Transverse colon (tissue), 4 donors: ENCODE data around the gene CELF4. TPM values are rescaled to one million over a fixed set of nuclear protein-coding genes. Genes with fewer than 3 reads are reported as not detected.

ENCODE experiments used
- DNase-seq: peaks from one replicate; pipeline ENCODE4 v3.0.0-alpha.2; 2019
- H3K27ac ChIP-seq, 4 donors: fragments of 200-600 bp; sonication (generic); 2 replicates each; pipeline ENCODE4 v1.5.1; 2016 to 2018; ENCODE audit warnings: inconsistent platforms in 4 of 4
- H3K27me3 ChIP-seq: fragments of 200-600 bp; sonication (generic); 2 replicates; pipeline ENCODE4 v1.5.1; 2017; ENCODE audit warnings: inconsistent platforms
- H3K36me3 ChIP-seq, 4 donors: fragments of 200-600 bp; sonication (generic); 2 replicates each; pipeline ENCODE4 v1.5.1; 2017 to 2019; ENCODE audit warnings: inconsistent platforms in 4 of 4
- H3K4me1 ChIP-seq, 4 donors: fragments of 200-600 bp; sonication (generic); 2 replicates each; pipeline ENCODE4 v1.5.1; 2017 to 2020; ENCODE audit warnings: inconsistent platforms in 4 of 4
- H3K4me3 ChIP-seq, 4 donors: fragments of 200-600 bp; sonication (generic); 1 replicate in 1 of 4; 2 replicates in 3 of 4; pipeline versions ENCODE4 v1.5.1 to v1.6.1; 2017 to 2019; ENCODE audit warnings: inconsistent platforms in 4 of 4
- H3K9me3 ChIP-seq, 2 donors: fragments of 200-600 bp; sonication (generic); 2 replicates each; pipeline ENCODE4 v1.5.1; 2017 to 2019; ENCODE audit warnings: inconsistent platforms in 2 of 2
- EP300 ChIP-seq: sonication (generic); formaldehyde crosslinking; IDR thresholded peaks from one replicate; pipeline ENCODE4 v1.6.1; 2017; ENCODE audit warnings: antibody characterized with exemption, low read depth
- POLR2A ChIP-seq: fragments of 450-650 bp; IDR thresholded peaks from one replicate; pipeline ENCODE4 v1.6.1; 2016; ENCODE audit warnings: antibody characterized with exemption, mild to moderate bottlenecking, moderate library complexity
- POLR2AphosphoS5 ChIP-seq, 3 donors: sonication (generic); formaldehyde crosslinking; IDR thresholded peaks; one replicate each; pipeline ENCODE4 v1.6.1; 2016; ENCODE audit warnings: antibody characterized with exemption in 3 of 3
- WGBS, 2 donors: methylation state at CpG; one replicate each; pipeline ENCODE4 v1.1.5; 2018; ENCODE audit warnings: low coverage in 1 of 2; 5-methylcytosine and 5-hydroxymethylcytosine counted together
- in situ Hi-C, 4 donors: fragments of 200-750 bp; cut with MboI; loops; one replicate each; pipeline versions ENCODE4 v1.15.0 to v1.15.1; 2017; ENCODE audit warnings: low sequenced_read_pairs in 3 of 4, low pct_ligation_motif_present in 1 of 4, low pct_unique_long_range_greater_than_20kb in 1 of 4
- intact Hi-C: fragments of 100-400 bp; cut with DNase I; formaldehyde crosslinking; loops from one replicate; pipeline ENCODE4 v1.15.1; 2023; ENCODE audit warnings: low total_unique reads
- total RNA-seq, 4 donors: library from RNA; depleted of rRNA; stranded (reverse); fragments of >200 nt; gene quantifications; one replicate each; pipeline ENCODE4 v1.1.0, GENCODE V29; 2016
- TF ChIP-seq, protein P1 (sequence below), 5 experiments: fragments of 200-600 bp in 3 of 5; fragments of 450-650 bp in 2 of 5; sonication (generic) in 3 of 5; IDR thresholded peaks; 1 replicate in 2 of 5; 2 replicates in 3 of 5; pipeline ENCODE4 v1.5.1; 2016 to 2017; ENCODE audit warnings: antibody characterized with exemption in 5 of 5, inconsistent platforms in 3 of 5, mild to moderate bottlenecking in 2 of 5, moderate library complexity in 1 of 5

CELF4 gene
- total RNA-seq, 4 donors from 2014 or later, result 0.14 to 0.75 TPM; not detected in 2

DNA sequence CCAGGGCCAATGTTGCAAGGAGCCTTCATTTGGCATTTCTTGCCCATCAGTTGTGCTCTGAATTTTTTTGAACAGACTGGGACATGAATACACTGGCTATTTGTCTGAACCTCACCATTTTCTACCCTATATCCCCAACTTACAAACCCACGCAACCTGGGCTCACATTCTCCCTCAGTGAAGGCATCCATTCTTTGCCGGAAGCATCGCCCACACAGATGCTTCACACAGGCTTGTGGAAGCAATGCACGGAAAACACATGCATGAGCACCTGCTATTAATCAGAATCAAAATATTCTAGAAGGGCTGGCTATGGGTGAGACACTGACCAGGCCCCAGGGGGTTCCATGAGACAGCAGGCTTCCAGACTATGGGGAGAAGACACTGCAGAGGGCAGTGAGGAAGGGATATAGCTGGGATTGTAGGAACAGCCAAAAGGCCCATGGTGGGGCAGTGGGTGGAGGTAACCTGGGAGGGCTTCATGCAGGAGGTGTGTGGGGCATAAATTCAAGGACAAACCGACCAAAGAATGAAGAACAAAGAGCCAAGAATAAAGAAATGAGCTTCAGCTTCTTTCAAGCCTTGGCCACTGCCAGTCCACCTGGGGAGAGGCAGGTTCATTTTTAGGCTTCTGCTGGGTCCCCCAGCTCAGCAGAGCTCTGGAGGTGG lies 261.5 kb downstream of the CELF4 start:
- TF ChIP-seq POLR2AphosphoS5 (IDR thresholded peaks at IDR 0.05) (no peak), POLR2A (no peak), EP300 (no peak)
- TF ChIP-seq, protein P1, sequence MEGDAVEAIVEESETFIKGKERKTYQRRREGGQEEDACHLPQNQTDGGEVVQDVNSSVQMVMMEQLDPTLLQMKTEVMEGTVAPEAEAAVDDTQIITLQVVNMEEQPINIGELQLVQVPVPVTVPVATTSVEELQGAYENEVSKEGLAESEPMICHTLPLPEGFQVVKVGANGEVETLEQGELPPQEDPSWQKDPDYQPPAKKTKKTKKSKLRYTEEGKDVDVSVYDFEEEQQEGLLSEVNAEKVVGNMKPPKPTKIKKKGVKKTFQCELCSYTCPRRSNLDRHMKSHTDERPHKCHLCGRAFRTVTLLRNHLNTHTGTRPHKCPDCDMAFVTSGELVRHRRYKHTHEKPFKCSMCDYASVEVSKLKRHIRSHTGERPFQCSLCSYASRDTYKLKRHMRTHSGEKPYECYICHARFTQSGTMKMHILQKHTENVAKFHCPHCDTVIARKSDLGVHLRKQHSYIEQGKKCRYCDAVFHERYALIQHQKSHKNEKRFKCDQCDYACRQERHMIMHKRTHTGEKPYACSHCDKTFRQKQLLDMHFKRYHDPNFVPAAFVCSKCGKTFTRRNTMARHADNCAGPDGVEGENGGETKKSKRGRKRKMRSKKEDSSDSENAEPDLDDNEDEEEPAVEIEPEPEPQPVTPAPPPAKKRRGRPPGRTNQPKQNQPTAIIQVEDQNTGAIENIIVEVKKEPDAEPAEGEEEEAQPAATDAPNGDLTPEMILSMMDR (IDR thresholded peaks at IDR 0.05), result no peak
- Histone ChIP-seq H3K36me3 (no peaks in the 10 kb centered on the region), H3K27me3 (no peaks in the 10 kb centered on the region), H3K27ac (no peak overlapping the region), H3K9me3 (no peaks in the 10 kb centered on the region), H3K4me1 (peaks cover 7 to 9% (median 8%) of the 10 kb centered on the region in 4 donors), H3K4me3 (no peak overlapping the region)
- intact Hi-C loops, result no loop called here
- in situ Hi-C loops, result no loop called here
- WGBS, 2 donors, result 38 to 85% methylated on average over 1 to 5 of the region's 5 CpGs
- DNase-seq, result no peak

DNA sequence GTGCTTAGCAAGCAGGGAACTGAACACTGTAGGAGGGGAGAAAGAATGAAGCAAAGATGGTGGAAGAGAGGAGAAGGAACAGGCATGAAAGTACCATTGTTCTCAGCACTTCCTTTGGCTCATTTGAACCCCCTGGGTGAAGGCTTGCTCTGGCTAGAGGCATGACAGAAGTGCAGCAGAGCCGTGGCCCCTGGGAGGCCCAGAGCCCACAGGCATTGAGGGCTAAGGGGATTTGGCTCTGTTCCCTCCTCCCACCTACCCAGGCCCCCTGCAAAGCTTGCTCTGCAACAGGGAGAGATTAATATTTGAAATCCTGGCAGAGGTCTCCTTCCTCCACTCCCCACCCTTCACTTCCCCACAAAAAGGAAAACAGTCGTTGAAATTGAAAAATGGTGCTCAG lies 262.6 kb downstream of the CELF4 start:
- 16 to 31% methylated on average over 2 of the region's 2 CpGs for WGBS, 2 donors
- Histone ChIP-seq H3K4me3 (no peak overlapping the region), H3K27me3 (no peaks in the 10 kb centered on the region), H3K27ac (no peak overlapping the region), H3K36me3 (no peaks in the 10 kb centered on the region), H3K4me1 (peaks cover 9 to 16% (median 12%) of the 10 kb centered on the region in 4 donors), H3K9me3 (no peaks in the 10 kb centered on the region)
- TF ChIP-seq POLR2AphosphoS5 (IDR thresholded peaks at IDR 0.05) (no peak), POLR2A (no peak), EP300 (no peak)
- TF ChIP-seq, protein P1 (IDR thresholded peaks at IDR 0.05), result no peak
- DNase-seq, result no peak
- intact Hi-C loops, result no loop called here
- in situ Hi-C loops, result no loop called here

DNA sequence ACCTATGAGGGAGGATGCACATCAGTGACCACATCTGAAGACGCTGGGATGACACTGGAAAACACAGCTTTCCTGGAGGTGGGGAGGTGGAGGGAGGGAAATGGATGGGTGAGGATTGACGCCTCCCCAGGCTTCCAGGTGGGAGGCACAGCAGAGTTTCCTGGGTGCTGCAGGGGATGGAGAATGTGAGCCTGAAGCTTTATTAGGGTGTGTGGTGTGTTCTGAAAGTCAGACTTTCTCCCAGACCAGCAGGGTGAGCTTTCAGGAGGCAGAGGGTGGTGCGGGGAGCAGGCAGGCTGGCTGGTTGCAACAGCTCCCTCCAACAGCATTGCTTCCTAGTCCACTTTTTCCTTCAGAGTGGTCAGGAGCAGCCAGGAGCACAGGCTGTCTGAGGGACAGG lies 263.1 kb downstream of the CELF4 start:
- Histone ChIP-seq H3K9me3 (no peaks in the 10 kb centered on the region), H3K4me1 (peaks cover 9 to 16% (median 12%) of the 10 kb centered on the region in 4 donors), H3K36me3 (no peaks in the 10 kb centered on the region), H3K27me3 (no peaks in the 10 kb centered on the region), H3K27ac (no peak overlapping the region), H3K4me3 (no peak overlapping the region)
- TF ChIP-seq POLR2AphosphoS5 (IDR thresholded peaks at IDR 0.05), result no peak
- no peak for TF ChIP-seq POLR2A
- TF ChIP-seq, protein P1 (IDR thresholded peaks at IDR 0.05), result no peak
- no peak for TF ChIP-seq EP300
- 90% methylated on average over 3 of the region's 3 CpGs; no CpG with 5 or more reads in 1 of the 2 donors for WGBS, 2 donors
- intact Hi-C loops (no loop called here), in situ Hi-C loops (no loop called here)
- no peak for DNase-seq

DNA sequence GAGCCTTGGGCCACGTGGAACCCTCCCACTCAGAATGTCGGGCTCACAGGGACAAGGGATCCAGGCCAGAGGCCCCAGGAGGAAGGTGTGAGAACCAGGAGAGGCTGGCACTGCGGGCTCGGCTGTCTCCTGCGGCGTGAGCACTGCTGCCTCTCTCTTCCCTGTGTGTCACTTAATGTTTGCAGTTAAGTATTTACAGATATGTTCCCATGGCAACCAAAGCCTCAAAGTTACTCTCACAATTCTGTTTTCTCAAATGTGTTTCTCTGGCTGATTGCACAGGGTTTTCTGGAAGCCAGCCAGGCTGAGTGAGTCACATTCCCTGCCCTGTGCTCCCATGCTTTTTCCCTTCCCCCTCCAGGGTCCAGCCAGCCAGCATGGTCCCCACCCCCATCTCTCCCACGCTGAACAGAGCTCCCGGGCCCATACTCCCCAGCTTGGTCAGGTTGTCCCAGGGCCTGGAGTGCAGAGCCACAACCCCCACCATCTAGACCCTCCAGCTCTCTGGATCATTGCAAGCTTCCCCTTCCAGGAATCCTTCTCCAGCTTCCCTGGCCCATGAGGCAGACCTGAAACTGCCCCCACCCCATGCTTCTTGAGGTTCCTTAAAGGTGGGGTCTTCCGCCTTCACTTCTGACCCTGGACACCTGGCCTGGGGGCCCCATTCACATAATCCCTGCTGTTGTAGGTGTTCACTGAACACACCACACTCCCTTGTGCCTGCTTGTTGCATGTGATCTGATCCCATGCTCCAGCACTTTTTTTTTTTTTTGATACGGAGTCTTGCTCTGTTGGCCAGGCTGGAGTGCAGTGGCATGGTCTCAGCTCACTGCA lies 265.9 kb downstream of the CELF4 start:
- no peaks in the 10 kb centered on the region for H3K9me3 ChIP-seq
- H3K27ac ChIP-seq, result peak overlapping the region in 3 of 4 donors; percentile 1 to 45 (median 5)
- H3K27me3 ChIP-seq, result no peaks in the 10 kb centered on the region
- H3K4me3 ChIP-seq, result no peak overlapping the region
- intact Hi-C loops, result no loop called here
- H3K4me1 ChIP-seq, result peaks cover 9 to 16% (median 12%) of the 10 kb centered on the region in 4 donors
- in situ Hi-C loops, result no loop called here
- WGBS, 2 donors, result 29 to 32% methylated on average over 2 to 10 of the region's 10 CpGs
- no peaks in the 10 kb centered on the region for H3K36me3 ChIP-seq
- TF ChIP-seq, protein P1 (IDR thresholded peaks at IDR 0.05), result no peak
- peak in 2 of 3 donors; percentile 12 to 32 for TF ChIP-seq POLR2AphosphoS5 (IDR thresholded peaks at IDR 0.05)
- peak; percentile 79 for DNase-seq
